HepG2 (cell line): Measurements from ENCODE around the gene RER1.

ENCODE experiments used
- ATF6 ChIP-seq: sonication (generic); formaldehyde crosslinking; conservative IDR thresholded peaks from 2 replicates; pipeline ENCODE4 v1.4.0; 2020; ENCODE audit warnings: missing genetic modification reagents
- CBFB ChIP-seq: sonication (generic); formaldehyde crosslinking; IDR thresholded peaks from 2 replicates; pipeline ENCODE4 v1.4.0; 2020; ENCODE audit warnings: missing genetic modification reagents
- CTCF ChIP-seq: sonication (generic); formaldehyde crosslinking; IDR thresholded peaks from 2 replicates; pipeline ENCODE4 v1.5.0; 2020; ENCODE audit warnings: mild to moderate bottlenecking, missing genetic modification reagents, moderate library complexity
- EZH2 ChIP-seq: conservative IDR thresholded peaks from 2 replicates; pipeline ENCODE4 v1.6.1; 2012; ENCODE audit warnings: mild to moderate bottlenecking, low read depth, low read length, moderate library complexity
- FOSL1 ChIP-seq: sonication (generic); formaldehyde crosslinking; IDR thresholded peaks from 2 replicates; pipeline ENCODE4 v1.9.0; 2021; ENCODE audit warnings: missing genetic modification reagents, borderline replicate concordance
- TAF1 ChIP-seq: sonication (generic); formaldehyde crosslinking; IDR thresholded peaks from 2 replicates; pipeline ENCODE4 v1.4.0; 2020; ENCODE audit warnings: missing genetic modification reagents
- TP53 ChIP-seq: sonication (generic); formaldehyde crosslinking; conservative IDR thresholded peaks from 2 replicates; pipeline ENCODE4 v1.4.0; 2020; ENCODE audit warnings: missing genetic modification reagents
- ZBTB7A ChIP-seq: sonication (generic); formaldehyde crosslinking; IDR thresholded peaks from 2 replicates; pipeline ENCODE4 v1.8.0; 2022; ENCODE audit warnings: mild to moderate bottlenecking, missing genetic modification reagents
- ZNF121 ChIP-seq: sonication (generic); formaldehyde crosslinking; IDR thresholded peaks from 2 replicates; pipeline ENCODE4 v1.5.0; 2020; ENCODE audit warnings: mild to moderate bottlenecking, missing genetic modification reagents
- TF ChIP-seq, protein P1 (sequence below): sonication (generic); formaldehyde crosslinking; IDR thresholded peaks from 2 replicates; pipeline ENCODE4 v1.9.0; 2022; ENCODE audit warnings: missing genetic modification reagents, mild to moderate bottlenecking, borderline replicate concordance
- TF ChIP-seq, protein P2 (sequence below): sonication (generic); formaldehyde crosslinking; IDR thresholded peaks from 2 replicates; pipeline ENCODE4 v1.9.0; 2021; ENCODE audit warnings: missing genetic modification reagents, borderline replicate concordance
- TF ChIP-seq, protein P3 (sequence below): sonication (generic); formaldehyde crosslinking; IDR thresholded peaks from 2 replicates; pipeline ENCODE4 v1.4.0; 2020; ENCODE audit warnings: missing genetic modification reagents
- TF ChIP-seq, protein P4 (sequence below): sonication (generic); formaldehyde crosslinking; IDR thresholded peaks from 2 replicates; pipeline ENCODE4 v1.8.0; 2022; ENCODE audit warnings: missing genetic modification reagents, low read depth, mild to moderate bottlenecking, borderline replicate concordance

DNA sequence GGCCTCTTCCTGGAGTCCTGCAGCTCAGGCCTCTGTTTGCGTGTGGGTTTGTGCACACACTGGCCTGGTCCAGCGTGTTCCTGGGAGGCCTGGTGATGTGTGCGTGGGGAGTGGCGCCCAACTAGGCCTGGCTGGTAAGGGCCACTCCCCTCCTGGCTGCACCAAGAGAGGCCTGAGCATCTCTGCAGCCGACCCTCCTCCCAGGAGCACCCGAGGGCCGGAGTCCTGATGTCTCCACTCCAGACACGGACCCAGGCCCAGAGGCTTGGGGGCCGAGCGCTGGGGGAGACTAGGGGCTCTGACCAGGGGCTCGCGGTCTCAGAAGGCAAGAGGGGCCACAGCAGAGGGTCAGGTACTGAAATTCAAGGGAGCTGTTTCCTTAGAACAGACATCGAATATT is 33.6 kb upstream of the RER1 start:
- TF ChIP-seq ZNF121: no peak
- no peak for TF ChIP-seq FOSL1 (CRISPR knock-in tag)
- no peak for TF ChIP-seq CBFB
- TF ChIP-seq EZH2: no peak
- TF ChIP-seq CTCF: no peak
- TF ChIP-seq, protein P1, sequence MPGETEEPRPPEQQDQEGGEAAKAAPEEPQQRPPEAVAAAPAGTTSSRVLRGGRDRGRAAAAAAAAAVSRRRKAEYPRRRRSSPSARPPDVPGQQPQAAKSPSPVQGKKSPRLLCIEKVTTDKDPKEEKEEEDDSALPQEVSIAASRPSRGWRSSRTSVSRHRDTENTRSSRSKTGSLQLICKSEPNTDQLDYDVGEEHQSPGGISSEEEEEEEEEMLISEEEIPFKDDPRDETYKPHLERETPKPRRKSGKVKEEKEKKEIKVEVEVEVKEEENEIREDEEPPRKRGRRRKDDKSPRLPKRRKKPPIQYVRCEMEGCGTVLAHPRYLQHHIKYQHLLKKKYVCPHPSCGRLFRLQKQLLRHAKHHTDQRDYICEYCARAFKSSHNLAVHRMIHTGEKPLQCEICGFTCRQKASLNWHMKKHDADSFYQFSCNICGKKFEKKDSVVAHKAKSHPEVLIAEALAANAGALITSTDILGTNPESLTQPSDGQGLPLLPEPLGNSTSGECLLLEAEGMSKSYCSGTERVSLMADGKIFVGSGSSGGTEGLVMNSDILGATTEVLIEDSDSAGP (CRISPR knock-in tag): no peak
- TF ChIP-seq, protein P2, sequence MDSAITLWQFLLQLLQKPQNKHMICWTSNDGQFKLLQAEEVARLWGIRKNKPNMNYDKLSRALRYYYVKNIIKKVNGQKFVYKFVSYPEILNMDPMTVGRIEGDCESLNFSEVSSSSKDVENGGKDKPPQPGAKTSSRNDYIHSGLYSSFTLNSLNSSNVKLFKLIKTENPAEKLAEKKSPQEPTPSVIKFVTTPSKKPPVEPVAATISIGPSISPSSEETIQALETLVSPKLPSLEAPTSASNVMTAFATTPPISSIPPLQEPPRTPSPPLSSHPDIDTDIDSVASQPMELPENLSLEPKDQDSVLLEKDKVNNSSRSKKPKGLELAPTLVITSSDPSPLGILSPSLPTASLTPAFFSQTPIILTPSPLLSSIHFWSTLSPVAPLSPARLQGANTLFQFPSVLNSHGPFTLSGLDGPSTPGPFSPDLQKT (CRISPR knock-in tag): no peak
- no peak for TF ChIP-seq ZBTB7A (CRISPR knock-in tag)
- no peak for TF ChIP-seq ATF6 (CRISPR knock-in tag)
- no peak for TF ChIP-seq TAF1
- no peak for TF ChIP-seq TP53
- TF ChIP-seq, protein P3, sequence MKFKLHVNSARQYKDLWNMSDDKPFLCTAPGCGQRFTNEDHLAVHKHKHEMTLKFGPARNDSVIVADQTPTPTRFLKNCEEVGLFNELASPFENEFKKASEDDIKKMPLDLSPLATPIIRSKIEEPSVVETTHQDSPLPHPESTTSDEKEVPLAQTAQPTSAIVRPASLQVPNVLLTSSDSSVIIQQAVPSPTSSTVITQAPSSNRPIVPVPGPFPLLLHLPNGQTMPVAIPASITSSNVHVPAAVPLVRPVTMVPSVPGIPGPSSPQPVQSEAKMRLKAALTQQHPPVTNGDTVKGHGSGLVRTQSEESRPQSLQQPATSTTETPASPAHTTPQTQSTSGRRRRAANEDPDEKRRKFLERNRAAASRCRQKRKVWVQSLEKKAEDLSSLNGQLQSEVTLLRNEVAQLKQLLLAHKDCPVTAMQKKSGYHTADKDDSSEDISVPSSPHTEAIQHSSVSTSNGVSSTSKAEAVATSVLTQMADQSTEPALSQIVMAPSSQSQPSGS: no peak
- TF ChIP-seq, protein P4, sequence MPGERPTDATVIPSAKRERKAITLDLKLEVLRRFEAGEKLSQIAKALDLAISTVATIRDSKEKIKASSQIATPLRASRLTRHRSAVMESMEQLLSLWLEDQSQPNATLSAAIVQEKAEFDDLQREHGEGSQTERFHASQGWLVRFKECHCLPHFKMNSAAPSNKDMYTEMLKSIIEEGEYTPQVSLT (CRISPR knock-in tag): no peak
